Right lung (tissue), 5 donors: ENCODE data around the gene CELSR3. TPM values are rescaled to one million over a fixed set of nuclear protein-coding genes. Genes with fewer than 3 reads are reported as not detected.

Source experiments
- DNase-seq, 2 donors: peaks; one replicate each; pipeline ENCODE4 v3.0.0-alpha.2; 2013
- polyA plus RNA-seq, 5 donors: library from polyadenylated mRNA; unstranded; fragments of 120-200 nt; gene quantifications; one replicate each; pipeline versions ENCODE4 v1.2.1 to v1.2.3, GENCODE V29; 2013; ENCODE audit warnings: inconsistent platforms in 1 of 5, low replicate concordance in 1 of 5; ENCODE audit not compliant: insufficient read length in 5 of 5, insufficient read depth in 1 of 5

CELSR3 gene
- polyA plus RNA-seq, 5 donors, result 0.56 to 1.5 (median 0.99) TPM

DNA sequence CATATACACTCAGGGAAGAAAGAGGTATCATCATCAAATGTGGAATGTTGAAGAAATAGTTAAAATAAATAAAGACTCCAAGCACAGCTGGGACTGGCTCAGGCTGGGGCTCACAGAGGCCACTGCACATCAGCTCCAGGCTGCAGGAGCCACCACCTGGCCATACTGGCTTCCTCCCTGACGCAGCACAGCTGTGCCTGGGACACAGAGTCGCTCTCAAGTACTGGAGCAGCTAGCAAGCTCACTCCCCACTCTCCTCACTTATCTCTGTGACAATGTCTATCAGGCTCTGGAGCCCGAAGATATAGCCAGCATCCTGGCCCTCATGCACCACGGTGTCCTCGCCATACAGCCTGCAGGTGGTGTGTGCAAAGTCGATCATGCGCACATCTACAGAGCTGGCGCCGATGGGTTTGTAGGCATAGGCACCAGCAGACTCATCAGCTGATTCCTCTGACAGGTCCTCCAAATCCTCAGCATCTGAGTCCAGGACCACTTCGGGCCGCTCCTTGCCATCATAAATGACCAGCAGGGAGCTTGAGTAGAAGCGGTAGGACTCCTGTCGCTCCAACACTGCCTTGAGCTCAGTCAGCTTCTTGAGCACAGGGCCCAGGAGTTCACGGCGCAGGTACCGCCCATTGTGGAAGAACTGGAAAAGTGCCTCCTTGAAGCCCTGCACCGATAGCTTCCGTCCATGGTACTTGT lies 25.5 kb upstream of the CELSR3 start:
- no peak for DNase-seq

DNA sequence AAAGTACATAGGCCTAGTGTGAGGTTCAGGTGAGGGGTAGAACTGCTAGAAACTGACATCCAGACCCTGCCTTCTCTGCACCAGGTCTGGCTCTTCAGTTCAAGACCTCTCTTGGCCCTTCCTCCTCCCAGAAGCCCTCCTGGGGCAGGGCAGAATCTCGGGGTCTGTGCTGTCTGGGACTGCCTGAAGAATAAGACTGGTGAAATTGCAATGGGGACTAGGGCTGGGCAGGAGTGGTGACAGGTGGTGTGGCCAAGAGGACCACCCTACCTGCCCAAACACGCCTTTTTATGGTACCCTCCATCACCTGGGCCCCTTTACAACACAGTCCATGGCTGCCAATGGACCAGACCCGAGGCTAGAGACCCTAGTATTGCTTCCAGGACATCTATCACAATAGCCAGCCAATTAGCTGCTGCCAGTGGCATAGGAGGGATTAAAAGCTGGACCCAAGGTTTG lies 24.6 kb upstream of the CELSR3 start:
- no peak for DNase-seq

DNA sequence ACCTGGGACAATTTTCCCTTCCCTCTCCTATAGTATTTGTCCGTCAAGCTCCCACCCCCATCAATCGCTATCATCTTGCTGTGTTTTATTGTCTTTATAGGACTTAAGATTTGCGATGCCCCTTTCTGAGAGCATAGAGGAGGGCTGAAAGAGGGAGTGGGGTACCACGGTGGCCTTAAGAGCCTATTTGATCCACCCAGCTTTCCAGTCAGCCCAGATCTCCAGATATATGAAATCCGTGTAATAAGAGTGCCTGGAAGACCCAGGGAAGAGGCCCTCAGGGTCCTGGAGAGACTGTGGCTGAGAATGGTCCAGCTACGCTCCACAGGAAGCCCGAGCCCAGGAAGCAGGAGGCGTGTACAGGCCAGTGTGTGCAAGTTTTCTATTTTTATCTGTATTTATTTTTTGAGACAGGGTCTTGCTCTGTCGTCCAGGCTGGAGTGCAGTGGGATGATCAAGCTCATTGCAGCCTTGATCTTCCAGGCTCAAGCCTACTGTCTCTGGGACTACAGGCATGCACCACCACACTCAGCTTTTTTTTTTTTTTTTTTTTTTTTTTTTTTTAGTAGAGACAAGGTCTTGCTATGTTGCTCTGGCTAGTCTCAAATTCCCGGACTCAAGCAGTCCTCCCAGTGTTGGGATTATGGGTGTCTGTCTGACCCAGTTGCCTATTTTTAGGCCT lies 24.0 kb upstream of the CELSR3 start:
- DNase-seq, result no peak

DNA sequence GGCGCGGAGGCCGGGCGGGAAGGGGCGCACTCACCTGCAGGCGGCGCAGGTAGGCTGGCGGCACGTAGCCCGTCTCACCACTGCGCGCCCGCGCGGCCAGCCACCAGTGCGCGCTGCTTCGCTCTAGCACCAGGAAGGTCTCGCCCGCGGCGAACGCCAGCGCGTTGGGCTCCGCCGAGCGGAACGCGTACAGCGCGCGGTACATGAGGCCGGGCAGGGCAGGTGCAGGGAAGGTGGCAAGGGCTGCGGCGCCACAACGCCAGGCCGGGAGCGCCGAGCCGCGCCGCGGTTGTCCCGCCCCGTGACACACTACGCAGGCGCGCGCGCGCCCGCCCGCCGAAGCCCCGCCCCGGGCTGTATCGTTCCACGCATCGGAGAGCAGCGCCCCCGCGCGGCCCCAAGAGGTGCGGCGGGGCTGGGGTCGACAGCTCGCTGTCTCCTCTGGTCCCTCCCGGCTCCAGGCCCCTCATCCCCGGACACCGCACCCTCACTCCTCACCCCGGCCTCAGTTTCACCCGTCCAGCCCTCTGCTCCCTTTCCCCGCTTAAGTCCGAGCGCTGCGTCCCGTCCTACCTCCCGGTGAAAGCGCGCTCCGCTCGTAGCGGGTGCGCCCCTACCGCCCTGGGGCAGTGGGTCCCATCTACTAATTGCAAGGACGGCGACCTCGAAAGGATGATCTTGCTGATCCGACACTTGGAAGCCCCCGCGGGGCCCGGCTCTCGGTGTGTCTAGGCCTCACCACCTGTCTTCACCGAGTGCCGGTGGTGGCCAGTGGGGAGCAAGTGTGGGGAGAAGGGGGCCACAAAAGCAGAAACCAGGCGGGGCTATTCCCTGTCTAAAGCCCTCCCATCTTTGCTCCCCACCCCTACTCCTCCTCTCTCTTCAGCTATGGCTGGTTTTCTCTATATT lies 23.2 kb upstream of the CELSR3 start, which contains the start of gene NCKIPSD:
Gene NCKIPSD (minus strand): TSS at position 313 of the 909 bp plus-strand sequence. CDS start 108 bp downstream, at position 205.
- peak; percentile 88 to 89 for DNase-seq

DNA sequence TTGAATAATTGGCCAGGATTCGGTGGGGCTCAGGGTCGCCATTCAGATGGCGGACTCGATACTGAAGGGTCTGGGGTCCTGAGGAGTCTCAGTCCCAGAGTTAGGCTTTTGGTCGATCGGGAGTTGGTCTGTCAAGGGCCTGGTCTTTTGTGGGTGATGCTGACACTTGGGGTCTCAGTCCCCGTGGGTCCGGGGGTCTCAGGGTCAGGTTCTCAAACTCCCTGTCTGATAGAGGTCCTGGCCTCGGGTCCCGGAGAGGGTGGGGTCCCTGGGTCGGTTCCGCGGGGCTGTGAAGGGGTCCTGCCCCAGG lies 22.6 kb upstream of the CELSR3 start:
- DNase-seq, result no peak

DNA sequence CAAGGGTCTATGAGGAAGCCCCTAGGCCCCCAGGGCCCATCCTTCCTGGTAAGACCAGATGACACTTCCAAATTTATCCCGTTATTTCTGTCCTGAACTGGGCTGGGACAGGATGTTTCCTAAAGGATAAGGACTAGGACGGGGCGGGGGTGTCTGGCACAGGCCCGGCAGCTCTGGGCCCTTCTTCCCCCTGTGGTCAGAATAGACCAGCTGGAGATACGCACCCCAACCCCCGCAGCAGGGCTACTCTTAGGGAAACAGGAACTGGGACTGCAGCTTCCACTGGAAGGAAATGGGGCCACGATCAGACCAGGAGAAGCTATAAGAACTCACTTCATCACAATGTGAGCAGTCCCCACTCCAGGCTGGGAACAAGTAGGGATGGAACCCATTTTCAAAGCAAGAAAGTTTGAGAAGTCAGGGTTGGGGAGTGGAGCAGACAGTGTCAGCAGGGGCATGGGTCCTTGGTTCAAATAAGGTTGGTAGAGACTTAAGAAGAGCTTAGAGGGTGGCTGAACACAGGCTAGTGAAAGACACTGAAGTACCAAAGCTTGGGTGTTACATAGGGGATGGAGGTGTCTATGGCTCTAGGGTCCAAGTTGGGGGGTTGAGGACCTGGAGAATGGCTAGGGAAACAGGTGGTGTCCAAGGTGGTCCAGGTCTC lies 21.9 kb upstream of the CELSR3 start:
- DNase-seq, result no peak

DNA sequence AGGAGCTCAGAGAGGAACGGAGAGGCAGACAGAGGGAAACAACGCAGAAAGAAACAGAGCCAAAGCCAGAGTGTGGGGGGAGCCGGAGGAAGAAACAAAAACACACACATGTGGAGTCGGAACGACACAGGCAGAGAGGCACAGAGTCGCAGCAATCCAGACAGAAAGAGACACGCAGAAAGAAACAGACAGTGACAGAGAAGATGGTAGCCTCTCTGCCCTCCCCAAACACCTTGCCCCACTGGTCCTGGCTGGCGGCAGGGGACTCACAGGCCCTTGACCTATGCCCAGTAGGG lies 21.3 kb upstream of the CELSR3 start:
- DNase-seq, result no peak

DNA sequence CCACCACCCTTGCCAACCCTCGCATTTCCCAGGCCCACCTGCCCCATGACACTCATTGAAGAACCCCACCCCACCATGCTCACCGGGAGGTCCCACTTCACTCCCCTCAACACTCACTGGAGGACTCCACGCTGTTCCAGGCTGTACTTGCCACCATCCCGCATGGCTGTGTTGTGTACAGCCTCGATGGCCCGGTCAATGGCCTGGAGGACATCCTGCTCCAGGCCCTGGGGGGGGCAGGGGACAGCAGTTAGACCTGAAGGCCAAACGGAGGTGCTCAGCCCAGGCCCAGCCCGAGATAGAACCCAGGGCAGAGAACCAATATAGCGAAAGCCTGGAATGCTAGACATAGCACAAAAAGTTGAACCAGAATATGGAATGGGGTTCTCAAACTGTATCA lies 20.1 kb upstream of the CELSR3 start:
- DNase-seq, result no peak

DNA sequence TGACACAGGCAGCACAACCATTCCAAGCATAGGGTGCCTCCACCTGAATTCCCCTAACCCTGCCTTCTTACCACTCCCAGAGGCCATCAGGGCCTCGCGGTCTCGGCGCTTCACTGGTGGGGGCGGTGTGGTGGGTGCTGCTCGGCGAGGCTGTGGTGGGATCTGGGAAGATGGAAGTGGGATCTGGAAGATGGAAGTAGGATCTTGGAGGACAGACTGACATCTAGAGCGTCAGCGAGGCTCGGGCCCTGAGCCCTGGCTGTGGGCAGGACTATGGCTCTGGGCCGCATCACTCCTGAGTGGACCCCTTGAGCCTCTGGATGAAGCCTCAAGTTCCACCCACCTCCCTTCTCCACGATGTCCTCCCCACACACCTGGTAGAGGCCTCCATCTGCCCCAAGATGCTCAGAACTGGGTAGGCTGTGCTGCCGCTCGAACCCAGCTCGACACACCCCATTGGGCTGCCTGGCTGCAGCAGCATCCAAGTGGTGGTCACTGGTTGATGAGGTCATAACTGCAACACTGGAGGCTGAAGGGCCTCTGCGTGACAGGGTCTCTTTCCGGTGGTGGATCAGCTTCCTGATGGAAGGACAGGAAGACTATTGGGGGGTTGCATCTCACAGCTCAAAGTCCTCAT lies 19.4 kb upstream of the CELSR3 start:
- no peak for DNase-seq

DNA sequence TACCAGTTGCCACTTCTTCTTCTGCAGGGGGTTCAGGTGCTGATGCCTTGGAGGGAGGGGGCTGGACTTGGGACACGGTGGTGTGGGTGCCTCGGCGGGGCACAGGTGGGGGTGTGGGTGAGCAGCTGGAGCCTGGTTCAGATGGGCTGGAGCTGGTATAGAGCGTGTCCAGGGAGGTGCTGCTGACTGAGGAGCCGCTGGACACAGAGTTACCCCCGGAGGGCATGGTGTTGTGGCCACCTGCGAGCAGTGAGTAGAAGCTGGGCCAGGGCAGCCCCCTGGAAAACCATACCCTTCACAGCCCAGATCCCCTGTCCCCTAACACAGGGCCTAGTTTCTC lies 18.8 kb upstream of the CELSR3 start:
- DNase-seq, result no peak

DNA sequence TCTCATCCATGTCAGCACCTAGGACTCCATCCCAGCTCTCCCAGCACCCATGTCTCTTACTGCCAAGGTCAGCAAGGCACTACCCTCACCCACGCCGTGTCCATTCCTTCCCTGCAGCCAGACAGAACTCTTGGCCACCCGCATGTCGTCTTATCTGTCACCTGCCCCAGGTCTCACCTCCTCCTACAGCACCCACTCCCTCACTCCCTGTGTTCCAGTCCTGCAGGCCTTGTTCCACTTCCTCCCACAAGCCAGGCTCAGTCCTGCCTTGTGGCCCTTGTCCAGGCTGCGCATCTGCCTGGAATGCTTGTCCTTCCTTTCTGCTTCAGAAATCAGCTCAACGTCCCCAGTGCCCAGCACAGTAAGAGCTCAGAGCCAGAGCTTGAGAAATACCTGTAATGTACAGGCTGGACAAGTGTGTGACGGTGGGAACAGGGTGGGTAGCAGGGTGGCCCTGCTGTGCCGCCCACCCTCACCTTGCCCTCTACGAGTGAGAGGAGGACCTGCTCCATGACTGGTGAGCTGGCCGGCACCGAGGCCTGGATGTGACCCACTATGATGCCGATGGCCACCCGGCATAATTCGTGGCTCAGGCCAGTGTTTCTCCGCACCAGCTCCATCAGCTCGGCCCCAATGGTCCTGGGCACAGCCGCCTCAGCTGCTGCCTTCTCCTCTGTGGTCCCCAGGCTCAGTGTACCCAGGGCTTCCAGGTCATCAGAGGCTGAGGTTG lies 18.3 kb upstream of the CELSR3 start:
- DNase-seq, result no peak

DNA sequence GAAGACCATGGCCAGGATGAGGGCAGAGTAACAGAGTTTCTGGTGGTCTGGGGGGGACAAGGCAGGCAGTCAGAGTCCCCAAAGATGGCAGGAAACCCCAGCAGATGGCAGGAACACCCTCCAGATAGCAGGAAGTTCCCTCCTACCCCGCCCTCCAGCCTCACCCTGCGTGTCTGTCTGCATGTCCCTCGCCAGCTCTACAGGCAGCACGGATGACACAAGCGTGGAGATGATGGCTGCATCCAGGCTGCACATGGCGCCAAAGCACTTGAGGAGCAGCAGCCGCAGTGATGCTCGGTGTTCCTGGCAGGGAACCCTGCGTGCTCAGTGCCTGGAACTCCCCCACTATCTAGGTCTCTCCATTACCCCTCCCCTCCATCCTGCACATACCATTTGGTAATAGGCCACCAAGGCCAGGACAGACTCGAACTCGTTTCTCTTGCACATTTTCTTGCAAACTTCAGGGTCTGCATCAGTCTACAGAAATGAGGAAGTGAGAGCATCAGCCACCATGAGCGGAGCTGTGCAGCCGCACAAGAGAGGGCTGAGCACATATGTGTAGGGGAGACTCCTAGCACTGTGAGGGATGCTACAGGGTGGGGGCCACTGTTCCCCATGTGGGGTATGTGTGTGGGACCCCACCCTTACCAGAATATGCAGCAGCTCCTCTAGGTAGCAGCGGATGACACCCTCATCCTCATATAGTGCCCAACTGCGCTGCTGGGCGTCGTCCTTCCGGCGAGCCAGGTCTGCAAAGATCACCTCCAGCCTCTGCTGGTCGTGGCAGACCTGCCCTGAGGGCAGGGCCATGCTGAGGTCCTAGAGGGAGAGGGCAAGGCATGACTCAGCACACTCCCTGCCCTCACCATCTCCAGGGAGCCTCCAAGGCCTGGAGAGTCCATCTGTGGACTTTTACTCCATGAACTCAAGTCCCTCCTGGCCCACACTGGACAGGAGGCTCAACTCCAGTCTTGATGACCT lies 17.0 kb upstream of the CELSR3 start:
- no peak for DNase-seq

DNA sequence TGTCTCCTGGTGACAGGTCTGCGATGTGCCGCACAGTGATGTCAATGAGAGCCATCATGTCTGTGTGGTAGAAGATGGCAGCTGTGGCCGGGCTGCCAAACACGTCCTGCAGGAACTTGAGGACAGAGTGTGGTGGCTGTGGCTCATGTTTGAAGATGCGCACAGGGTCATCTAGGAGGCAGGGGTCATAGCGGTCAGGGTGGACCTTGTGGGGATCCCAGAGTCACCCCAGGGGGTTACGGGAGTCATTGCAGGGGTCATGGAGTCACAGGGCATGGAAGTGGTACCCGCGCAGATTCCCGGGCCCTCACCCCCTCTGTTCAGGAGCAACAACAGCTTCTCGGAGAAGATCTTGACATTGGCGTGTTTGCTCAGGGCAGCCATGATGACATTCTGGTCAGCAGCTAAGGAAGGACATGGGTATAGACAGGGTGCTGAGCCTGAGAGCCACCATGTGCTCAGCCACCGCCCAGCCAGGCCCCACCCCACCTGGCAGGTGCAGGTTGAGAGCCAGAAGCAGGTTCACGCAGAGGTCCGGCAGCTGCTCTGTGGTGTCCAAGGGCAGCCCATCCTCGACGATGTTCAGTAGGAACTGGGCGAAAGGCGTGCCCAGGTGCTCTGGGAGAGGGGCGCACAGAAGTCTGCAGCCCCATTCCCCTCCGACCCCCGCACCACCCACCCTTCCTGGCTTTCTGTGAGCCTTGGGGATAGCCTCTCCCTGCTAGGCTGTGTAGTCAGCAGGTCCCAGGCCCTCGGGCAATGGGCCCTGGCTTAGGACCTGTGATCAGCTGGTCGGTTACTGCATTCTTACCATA lies 16.1 kb upstream of the CELSR3 start:
- no peak for DNase-seq

DNA sequence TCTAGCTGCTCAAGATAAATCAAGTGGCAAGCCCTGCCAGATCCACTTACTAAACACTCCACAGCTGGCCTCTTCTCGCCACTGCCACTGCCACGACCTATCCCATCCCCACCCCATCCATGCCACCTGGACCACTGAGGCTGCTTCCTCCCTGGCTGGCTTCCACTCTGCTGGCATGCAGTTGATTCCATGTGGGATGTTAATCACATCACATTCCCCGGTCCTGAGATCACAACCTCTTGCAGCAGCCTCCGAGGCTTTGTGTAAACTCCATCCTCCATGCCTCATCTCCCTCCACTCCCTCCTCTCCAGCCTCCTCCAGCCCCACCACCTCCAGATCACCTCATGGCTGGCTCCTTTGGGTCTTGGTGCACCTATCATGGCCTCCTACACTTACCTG lies 15.4 kb upstream of the CELSR3 start:
- DNase-seq, result no peak

DNA sequence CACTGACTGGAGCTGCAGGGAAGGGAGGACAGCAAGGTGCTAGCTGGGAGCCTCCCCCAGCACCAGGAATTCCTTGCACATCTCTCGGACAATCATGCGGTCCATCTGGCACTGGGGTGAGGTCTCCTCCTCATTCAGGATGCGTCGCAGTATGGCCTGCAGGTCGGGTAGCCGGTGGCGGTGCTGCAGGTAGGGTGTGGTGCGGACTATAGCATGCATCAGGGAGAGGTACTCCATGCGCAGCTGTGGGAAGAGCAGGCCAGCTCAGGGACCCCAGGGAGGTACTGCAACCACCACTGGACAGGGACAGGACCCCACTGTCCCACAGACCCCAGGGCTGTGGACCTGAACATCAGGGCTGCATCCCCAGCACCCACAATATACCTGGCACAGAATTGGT lies 11.8 kb upstream of the CELSR3 start:
- DNase-seq, result no peak

DNA sequence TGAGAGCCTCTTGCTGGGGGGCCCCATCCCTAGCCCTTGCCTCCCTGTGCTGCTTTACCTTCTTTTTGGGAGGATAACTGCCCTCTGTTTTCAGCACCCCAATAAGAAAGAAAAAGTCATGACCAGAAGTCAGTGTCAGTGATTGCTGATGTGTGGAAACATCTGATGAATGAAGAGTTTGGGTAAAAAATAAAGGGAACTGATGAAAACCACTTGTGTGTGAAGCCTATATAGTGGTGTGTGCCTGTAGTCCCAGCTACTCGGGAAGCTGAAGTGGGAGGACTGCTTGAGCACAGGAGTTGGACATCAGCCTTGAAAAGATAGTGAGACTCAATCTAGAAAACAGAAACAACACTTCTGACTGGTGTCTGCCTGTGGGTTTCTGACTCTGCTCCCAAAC lies 9.8 kb upstream of the CELSR3 start:
- no peak for DNase-seq

DNA sequence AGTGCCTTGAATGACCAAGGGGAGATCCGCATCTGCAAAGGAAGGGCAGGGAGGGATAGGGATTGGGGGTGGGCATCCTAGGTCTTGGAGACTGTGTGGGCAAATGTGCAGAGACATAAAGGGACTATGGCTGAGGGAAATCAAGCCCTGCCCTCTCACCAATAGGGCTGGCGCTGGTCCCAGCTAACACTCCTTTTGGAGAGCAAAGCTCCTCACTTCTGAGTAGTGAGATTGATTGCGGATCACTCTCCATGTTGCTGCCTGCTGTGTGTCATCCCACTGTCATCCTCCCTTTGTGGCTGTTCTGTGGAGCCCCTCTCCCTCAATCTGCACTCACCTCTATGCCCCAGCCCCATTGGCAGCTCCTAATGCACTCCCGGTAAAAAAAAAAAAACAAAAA lies 2.2 kb upstream of the CELSR3 start:
- no peak for DNase-seq

DNA sequence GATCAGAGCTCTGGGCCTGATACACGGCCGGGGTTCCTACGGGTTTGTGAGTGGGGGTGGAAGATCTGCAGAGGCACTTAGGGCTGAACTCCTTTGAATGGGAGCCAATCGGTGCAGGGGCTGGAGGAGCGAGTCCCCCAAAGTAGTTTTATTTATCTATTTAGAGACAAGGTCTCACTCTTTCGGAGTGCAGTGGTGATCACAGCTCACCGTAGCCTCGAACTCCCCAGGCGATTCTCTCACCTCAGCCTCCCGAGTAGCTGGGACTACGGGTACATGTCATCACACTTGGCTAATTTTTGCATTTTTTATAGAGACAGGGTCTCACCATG lies 1.6 kb upstream of the CELSR3 start:
- no peak for DNase-seq
